NCI-H446 (cell line): Measurements from ENCODE around the gene CNN1.
A peak's percentile ranks its signal among the peaks of the same experiment; 100 is the strongest.
"Not testable (repeated sequence)": the region's sequence is repeated elsewhere in the genome, so short reads cannot be mapped to it uniquely, and the experiment has no call there.

Experiments used
- DNase-seq, 2 experiments: peaks; one replicate each; lab custom pipeline; 2025; lab: John Stamatoyannopoulos, UW

CNN1 gene

GRCh38 chr19:11565649-11565980 lies 27.0 kb downstream of the CNN1 start:
- DNase-seq, result not testable (repeated sequence)

GRCh38 chr19:11566164-11566563 lies 27.5 kb downstream of the CNN1 start:
- DNase-seq, result no peak

- DNase-seq, result no peak
These were observed 31.4 kb downstream of the CNN1 start for GRCh38 chr19:11570039-11570462.

- not testable (repeated sequence) for DNase-seq
These were observed 34.7 kb downstream of the CNN1 start for GRCh38 chr19:11573354-11573753.

GRCh38 chr19:11573763-11574162 lies 35.1 kb downstream of the CNN1 start:
- not testable (repeated sequence) for DNase-seq

- DNase-seq, result no peak
These were observed 36.0 kb downstream of the CNN1 start for GRCh38 chr19:11574689-11575088.

- DNase-seq, result no peak
These were observed 37.6 kb downstream of the CNN1 start for GRCh38 chr19:11576227-11576626.

- DNase-seq, result no peak
These were observed 39.0 kb downstream of the CNN1 start, which contains the start of gene ACP5 for GRCh38 chr19:11577451-11578257. Gene ACP5, minus strand, starts transcription at chr19:11577645. Its CDS starts 328 bp downstream, at chr19:11577317.

- no peak for DNase-seq
These were observed 39.8 kb downstream of the CNN1 start for GRCh38 chr19:11578258-11579142.

GRCh38 chr19:11580116-11580515 lies 41.5 kb downstream of the CNN1 start:
- no peak for DNase-seq

GRCh38 chr19:11581740-11582139 lies 43.1 kb downstream of the CNN1 start:
- DNase-seq, result no peak

GRCh38 chr19:11586331-11586730 lies 47.7 kb downstream of the CNN1 start:
- no peak for DNase-seq

GRCh38 chr19:11587302-11587974 lies 48.8 kb downstream of the CNN1 start:
- peak; percentile 32 to 87 for DNase-seq

- no peak for DNase-seq
These were observed 49.5 kb downstream of the CNN1 start for GRCh38 chr19:11587975-11588631.

- DNase-seq, result no peak
These were observed 55.4 kb downstream of the CNN1 start for GRCh38 chr19:11594084-11594483.

- DNase-seq, result no peak
These were observed 57.5 kb downstream of the CNN1 start for GRCh38 chr19:11596156-11596555.

GRCh38 chr19:11597202-11598102 lies 58.8 kb downstream of the CNN1 start, which contains the start of gene ZNF627:
Gene ZNF627, plus strand, starts transcription at chr19:11597483. Its CDS starts 145 bp downstream, at chr19:11597628.
- peak; percentile 98 for DNase-seq

GRCh38 chr19:11598103-11598483 lies 59.4 kb downstream of the CNN1 start:
- no peak for DNase-seq

GRCh38 chr19:11598746-11599145 lies 60.1 kb downstream of the CNN1 start:
- DNase-seq, result no peak

- DNase-seq, result not testable (repeated sequence)
These were observed 61.1 kb downstream of the CNN1 start for GRCh38 chr19:11599704-11600103.
